ENCODE measurements around the gene ANKRD44.

ANKRD44 gene

DNA sequence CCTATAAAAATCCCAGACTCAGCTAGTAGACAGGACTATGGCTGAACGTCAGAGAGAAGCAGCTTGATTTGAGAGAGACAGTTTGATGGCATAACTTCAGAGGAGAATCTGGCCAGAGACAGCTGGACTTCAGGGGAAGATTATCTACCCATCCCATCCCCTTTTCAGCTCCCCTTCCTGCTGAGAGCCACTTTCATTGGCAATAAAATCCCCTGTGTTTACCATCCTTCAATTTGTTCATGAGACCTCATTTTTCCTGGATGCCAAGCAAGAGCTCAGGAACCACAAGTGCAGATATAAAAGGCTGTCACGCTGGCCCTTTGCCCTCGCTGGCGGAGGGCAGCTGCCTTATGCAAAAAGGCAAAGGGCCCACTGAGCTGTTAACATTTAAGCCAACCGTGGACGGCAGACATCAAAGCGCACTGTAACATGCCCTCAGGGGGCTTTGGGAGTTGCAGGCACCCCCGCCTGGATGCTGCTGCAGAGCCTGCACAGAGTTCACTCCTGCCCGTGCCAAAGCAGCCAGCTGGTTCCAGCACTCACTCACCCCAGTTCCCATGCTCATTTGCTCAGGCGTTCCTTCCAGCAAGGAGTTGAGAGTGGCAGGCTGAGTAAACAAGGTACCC is 219.7 kb downstream of the ANKRD44 start:
- Histone ChIP-seq H4K20me1 (ENCODE audit: control insufficient read depth, insufficient read depth, low read depth, low read length) (no peaks in the 10 kb centered on the region), H3K36me3 (ENCODE audit: control insufficient read depth, low read length) (peaks cover 14% of the 10 kb centered on the region), H3K27ac (ENCODE audit: low read depth, low read length) (no peak overlapping the region), H3K4me2 (ENCODE audit: low read length) (no peak overlapping the region), H3K9me3 (ENCODE audit: control insufficient read depth, insufficient read depth, low read length) (no peaks in the 10 kb centered on the region), H3K9me2 (replicated peaks; ENCODE audit: control insufficient read depth, low read length) (no peaks in the 10 kb centered on the region), H3K27me3 (ENCODE audit: control insufficient read depth, low read length) (no peaks in the 10 kb centered on the region), H3F3A (ENCODE audit: control insufficient read depth, insufficient read depth) (no peaks in the 10 kb centered on the region), H3K4me1 (ENCODE audit: control insufficient read depth, low read length) (no peaks in the 10 kb centered on the region), H3K4me3 (ENCODE audit: low read length) (no peak overlapping the region), H3K79me2 (ENCODE audit: control insufficient read depth, low read length) (no peaks in the 10 kb centered on the region)
- TF ChIP-seq EZH2phosphoT487 (IDR thresholded peaks at IDR 0.05; ENCODE audit: borderline replicate concordance, low read length), result no peak
- TF ChIP-seq, protein P1, sequence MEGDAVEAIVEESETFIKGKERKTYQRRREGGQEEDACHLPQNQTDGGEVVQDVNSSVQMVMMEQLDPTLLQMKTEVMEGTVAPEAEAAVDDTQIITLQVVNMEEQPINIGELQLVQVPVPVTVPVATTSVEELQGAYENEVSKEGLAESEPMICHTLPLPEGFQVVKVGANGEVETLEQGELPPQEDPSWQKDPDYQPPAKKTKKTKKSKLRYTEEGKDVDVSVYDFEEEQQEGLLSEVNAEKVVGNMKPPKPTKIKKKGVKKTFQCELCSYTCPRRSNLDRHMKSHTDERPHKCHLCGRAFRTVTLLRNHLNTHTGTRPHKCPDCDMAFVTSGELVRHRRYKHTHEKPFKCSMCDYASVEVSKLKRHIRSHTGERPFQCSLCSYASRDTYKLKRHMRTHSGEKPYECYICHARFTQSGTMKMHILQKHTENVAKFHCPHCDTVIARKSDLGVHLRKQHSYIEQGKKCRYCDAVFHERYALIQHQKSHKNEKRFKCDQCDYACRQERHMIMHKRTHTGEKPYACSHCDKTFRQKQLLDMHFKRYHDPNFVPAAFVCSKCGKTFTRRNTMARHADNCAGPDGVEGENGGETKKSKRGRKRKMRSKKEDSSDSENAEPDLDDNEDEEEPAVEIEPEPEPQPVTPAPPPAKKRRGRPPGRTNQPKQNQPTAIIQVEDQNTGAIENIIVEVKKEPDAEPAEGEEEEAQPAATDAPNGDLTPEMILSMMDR (IDR thresholded peaks at IDR 0.05; ENCODE audit: low read depth, low read length, poor library complexity, severe bottlenecking), result no peak

DNA sequence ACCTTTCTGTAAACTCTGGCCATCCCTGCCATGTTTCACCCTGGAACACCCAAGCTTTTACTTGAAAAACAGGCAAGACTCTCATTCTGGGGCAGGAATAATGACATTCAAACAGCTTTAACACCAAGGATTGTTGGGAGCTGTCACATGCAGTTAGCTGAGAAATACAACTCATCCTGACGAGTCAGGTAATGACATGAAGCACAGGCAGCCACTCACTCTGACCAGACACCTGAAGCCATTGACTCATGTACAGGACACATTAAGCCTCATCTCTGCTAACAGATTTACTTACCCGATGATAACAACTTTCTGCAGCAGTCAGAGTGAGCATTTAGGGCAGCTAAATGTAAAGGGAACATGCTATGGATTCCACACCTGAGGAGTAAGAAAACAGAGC is 220.9 kb downstream of the ANKRD44 start:
- Histone ChIP-seq H3F3A (ENCODE audit: control insufficient read depth, insufficient read depth) (no peaks in the 10 kb centered on the region), H3K79me2 (ENCODE audit: control insufficient read depth, low read length) (no peaks in the 10 kb centered on the region), H3K4me2 (ENCODE audit: low read length) (no peak overlapping the region), H3K9me2 (replicated peaks; ENCODE audit: control insufficient read depth, low read length) (no peaks in the 10 kb centered on the region), H3K27me3 (ENCODE audit: control insufficient read depth, low read length) (no peaks in the 10 kb centered on the region), H3K4me1 (ENCODE audit: control insufficient read depth, low read length) (no peaks in the 10 kb centered on the region), H3K27ac (ENCODE audit: low read depth, low read length) (no peak overlapping the region), H3K4me3 (ENCODE audit: low read length) (no peak overlapping the region), H4K20me1 (ENCODE audit: control insufficient read depth, insufficient read depth, low read depth, low read length) (no peaks in the 10 kb centered on the region), H3K36me3 (ENCODE audit: control insufficient read depth, low read length) (peaks cover 8% of the 10 kb centered on the region), H3K9me3 (ENCODE audit: control insufficient read depth, insufficient read depth, low read length) (no peaks in the 10 kb centered on the region)
- TF ChIP-seq, protein P1 (IDR thresholded peaks at IDR 0.05; ENCODE audit: low read depth, low read length, poor library complexity, severe bottlenecking), result no peak
- no peak for TF ChIP-seq EZH2phosphoT487 (IDR thresholded peaks at IDR 0.05; ENCODE audit: borderline replicate concordance, low read length)

DNA sequence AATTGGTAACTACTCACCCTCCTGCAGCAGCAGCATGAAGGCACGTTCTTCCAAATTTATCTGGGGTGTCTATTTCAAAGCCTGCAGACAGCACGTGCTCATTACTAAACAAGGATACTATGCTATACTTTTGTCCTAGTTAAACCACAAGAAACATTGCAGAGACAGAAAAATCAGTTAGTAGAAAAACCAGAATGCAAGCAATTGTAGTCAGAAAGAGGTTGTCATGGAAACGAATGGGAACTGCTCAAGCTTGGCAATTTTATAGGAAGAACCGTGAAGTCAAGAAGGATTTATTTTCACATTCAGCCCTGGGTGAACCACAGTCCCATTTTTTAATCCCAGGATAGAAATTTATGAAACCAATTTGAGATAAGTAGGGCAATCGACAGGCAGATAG is 221.9 kb downstream of the ANKRD44 start:
- Histone ChIP-seq H3F3A (ENCODE audit: control insufficient read depth, insufficient read depth) (no peaks in the 10 kb centered on the region), H4K20me1 (ENCODE audit: control insufficient read depth, insufficient read depth, low read depth, low read length) (no peaks in the 10 kb centered on the region), H3K4me2 (ENCODE audit: low read length) (no peak overlapping the region), H3K27ac (ENCODE audit: low read depth, low read length) (no peak overlapping the region), H3K9me2 (replicated peaks; ENCODE audit: control insufficient read depth, low read length) (no peaks in the 10 kb centered on the region), H3K9me3 (ENCODE audit: control insufficient read depth, insufficient read depth, low read length) (no peaks in the 10 kb centered on the region), H3K4me1 (ENCODE audit: control insufficient read depth, low read length) (no peaks in the 10 kb centered on the region), H3K79me2 (ENCODE audit: control insufficient read depth, low read length) (no peaks in the 10 kb centered on the region), H3K36me3 (ENCODE audit: control insufficient read depth, low read length) (peaks cover 15% of the 10 kb centered on the region), H3K4me3 (ENCODE audit: low read length) (no peak overlapping the region), H3K27me3 (ENCODE audit: control insufficient read depth, low read length) (no peaks in the 10 kb centered on the region)
- no peak for TF ChIP-seq EZH2phosphoT487 (IDR thresholded peaks at IDR 0.05; ENCODE audit: borderline replicate concordance, low read length)
- TF ChIP-seq, protein P1 (IDR thresholded peaks at IDR 0.05; ENCODE audit: low read depth, low read length, poor library complexity, severe bottlenecking), result no peak

Measured in DOHH2 (cell line).